DND-41 (cell line): ENCODE data around the gene AJAP1.

Source experiments
- ATAC-seq: fragments of 200-7000 bp; cut with Tn5 transposase; 3 replicates; pipeline ENCODE4 v1.9.1; 2021; ENCODE audit warnings: low read depth; ENCODE audit not compliant: insufficient read depth
- DNase-seq: peaks from one replicate; pipeline ENCODE4 v3.0.0-alpha.2; 2020
- H2AFZ ChIP-seq: 2 replicates; pipeline ENCODE4 v1.6.0; 2012; ENCODE audit warnings: low read depth, low read length
- H3K27ac ChIP-seq: 2 replicates; pipeline ENCODE4 v1.5.1; 2012; ENCODE audit warnings: low read length, inconsistent platforms
- H3K27me3 ChIP-seq: fragments of 200-600 bp; sonication (generic); 2 replicates; pipeline ENCODE4 v1.6.0; 2012; ENCODE audit warnings: low read length, mild to moderate bottlenecking, inconsistent platforms; ENCODE audit not compliant: insufficient read depth, poor library complexity
- H3K36me3 ChIP-seq: 2 replicates; pipeline ENCODE4 v1.5.1; 2012; ENCODE audit warnings: low read length, inconsistent platforms; ENCODE audit not compliant: insufficient read depth
- H3K4me1 ChIP-seq: 2 replicates; pipeline ENCODE4 v1.5.1; 2012; ENCODE audit warnings: mild to moderate bottlenecking, low read length; ENCODE audit not compliant: insufficient read depth
- H3K4me2 ChIP-seq: 2 replicates; pipeline ENCODE4 v1.6.0; 2012; ENCODE audit warnings: mild to moderate bottlenecking, moderate library complexity, low read length, inconsistent platforms; ENCODE audit not compliant: insufficient read depth
- H3K4me3 ChIP-seq, 2 experiments: fragments of 200-600 bp in 1 of 2; shearing (Covaris generic) in 1 of 2; 2 replicates each; pipeline ENCODE4 v1.5.1; 2012 to 2016; ENCODE audit warnings: inconsistent platforms in 2 of 2, low read length in 2 of 2, mild to moderate bottlenecking in 2 of 2, low read depth in 1 of 2, moderate library complexity in 1 of 2
- H3K79me2 ChIP-seq: 2 replicates; pipeline ENCODE4 v1.6.0; 2012; ENCODE audit warnings: low read length, inconsistent platforms; ENCODE audit not compliant: insufficient read depth
- H3K9ac ChIP-seq: 2 replicates; pipeline ENCODE4 v1.6.0; 2012; ENCODE audit warnings: low read depth, mild to moderate bottlenecking, inconsistent platforms, low read length, moderate library complexity
- H3K9me3 ChIP-seq: 2 replicates; pipeline ENCODE4 v1.5.1; 2012; ENCODE audit warnings: low read length, moderate library complexity, mild to moderate bottlenecking, inconsistent platforms; ENCODE audit not compliant: insufficient read depth, severe bottlenecking
- H4K20me1 ChIP-seq: 2 replicates; pipeline ENCODE4 v1.6.0; 2012; ENCODE audit warnings: low read length; ENCODE audit not compliant: insufficient read depth
- CTCF ChIP-seq: IDR thresholded peaks from 2 replicates; pipeline ENCODE4 v1.5.1; 2012; ENCODE audit warnings: borderline replicate concordance, low read length, moderate library complexity, mild to moderate bottlenecking; ENCODE audit not compliant: poor library complexity, severe bottlenecking; ENCODE audit errors: extremely low read depth
- EZH2 ChIP-seq: IDR thresholded peaks from 3 replicates; pipeline ENCODE4 v1.6.1; 2012; ENCODE audit warnings: borderline replicate concordance, low read depth, mild to moderate bottlenecking, moderate library complexity, low read length, inconsistent platforms; ENCODE audit not compliant: severe bottlenecking

AJAP1 gene

GRCh38 chr1:4621646-4622045 is 32.8 kb upstream of the AJAP1 start:
- ATAC-seq = no peak

DNA sequence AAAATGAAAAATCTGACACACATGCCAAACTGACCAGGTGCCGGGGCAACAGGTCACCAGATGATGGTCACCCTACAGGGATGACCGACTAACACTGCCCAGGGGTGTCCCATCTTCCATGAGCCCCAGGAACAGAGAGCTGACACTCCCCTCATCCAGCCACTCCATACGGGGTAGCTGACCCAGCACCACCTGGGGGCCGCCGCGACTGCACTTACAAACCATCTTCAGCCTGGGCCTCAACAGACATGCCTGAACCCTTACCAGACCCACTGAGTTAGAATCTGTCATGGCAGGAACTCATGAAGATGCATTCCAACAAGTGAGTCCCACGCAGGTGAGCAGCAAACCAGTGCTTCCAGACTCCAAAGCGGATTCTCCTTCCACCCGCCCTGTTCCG is 31.6 kb upstream of the AJAP1 start:
- Histone ChIP-seq H3K27ac (no peak overlapping the region), H3K79me2 (no peaks in the 10 kb centered on the region), H3K4me2 (no peak overlapping the region), H3K27me3 (no peaks in the 10 kb centered on the region), H4K20me1 (no peaks in the 10 kb centered on the region), H3K4me3 (no peak overlapping the region), H3K4me1 (no peaks in the 10 kb centered on the region), H2AFZ (no peak overlapping the region), H3K9me3 (no peaks in the 10 kb centered on the region), H3K36me3 (no peaks in the 10 kb centered on the region), H3K9ac (no peak overlapping the region)
- no peak for ATAC-seq
- no peak for DNase-seq
- TF ChIP-seq CTCF = no peak
- TF ChIP-seq EZH2 = no peak

More at GRCh38 chr1:4621646-4622045, 32.8 kb upstream of the AJAP1 start:
- Histone ChIP-seq H3K4me2 (no peak overlapping the region), H3K4me3 (no peak overlapping the region), H4K20me1 (no peaks in the 10 kb centered on the region), H2AFZ (no peak overlapping the region), H3K9me3 (no peaks in the 10 kb centered on the region), H3K36me3 (no peaks in the 10 kb centered on the region), H3K27ac (no peak overlapping the region), H3K27me3 (no peaks in the 10 kb centered on the region), H3K4me1 (no peaks in the 10 kb centered on the region), H3K79me2 (no peaks in the 10 kb centered on the region), H3K9ac (no peak overlapping the region)
- TF ChIP-seq CTCF (no peak), EZH2 (no peak)
- DNase-seq = no peak

- TF ChIP-seq CTCF = no peak
- no peak for TF ChIP-seq EZH2
- Histone ChIP-seq H3K79me2 (no peaks in the 10 kb centered on the region), H3K36me3 (no peaks in the 10 kb centered on the region), H3K9ac (no peak overlapping the region), H2AFZ (no peak overlapping the region), H3K9me3 (no peaks in the 10 kb centered on the region), H3K27ac (no peak overlapping the region), H4K20me1 (no peaks in the 10 kb centered on the region), H3K4me3 (no peak overlapping the region), H3K27me3 (no peaks in the 10 kb centered on the region), H3K4me2 (no peak overlapping the region), H3K4me1 (no peaks in the 10 kb centered on the region)
- DNase-seq (no peak), ATAC-seq (no peak)
These were observed 30.2 kb upstream of the AJAP1 start for GRCh38 chr1:4624141-4624715.

- Histone ChIP-seq H3K9ac (no peak overlapping the region), H3K36me3 (no peaks in the 10 kb centered on the region), H4K20me1 (no peaks in the 10 kb centered on the region), H3K4me2 (no peak overlapping the region), H3K4me3 (no peak overlapping the region), H3K27me3 (no peaks in the 10 kb centered on the region), H3K27ac (no peak overlapping the region), H2AFZ (no peak overlapping the region), H3K9me3 (no peaks in the 10 kb centered on the region), H3K4me1 (no peaks in the 10 kb centered on the region), H3K79me2 (no peaks in the 10 kb centered on the region)
- TF ChIP-seq CTCF = no peak
- no peak for TF ChIP-seq EZH2
- DNase-seq (no peak), ATAC-seq (no peak)
These were observed 29.6 kb upstream of the AJAP1 start for GRCh38 chr1:4624801-4625200.
